GM18873 (cell line): Measurements from ENCODE around the gene ALK.

ENCODE experiments used
- ATAC-seq: cut with Tn5 transposase; IDR thresholded peaks from one replicate; pipeline ENCODE4 v1.9.1; 2021; ENCODE audit warnings: mild to moderate bottlenecking, moderate library complexity, moderate number of reproducible peaks; ENCODE audit not compliant: unreplicated experiment, low FRiP score

The ALK gene

GRCh38 chr2:29353403-29353991 is 567.9 kb downstream of the ALK start:
- ATAC-seq = no peak

- no peak for ATAC-seq
These were observed 569.3 kb downstream of the ALK start for GRCh38 chr2:29351916-29352591.

- no peak for ATAC-seq
These were observed 570.1 kb downstream of the ALK start for GRCh38 chr2:29351248-29351647.

- ATAC-seq = no peak
These were observed 571.9 kb downstream of the ALK start for GRCh38 chr2:29349316-29350030.

- no peak for ATAC-seq
These were observed 573.5 kb downstream of the ALK start for GRCh38 chr2:29347774-29348461.

- no peak for ATAC-seq
These were observed 576.1 kb downstream of the ALK start for GRCh38 chr2:29345236-29345635.

- no peak for ATAC-seq
These were observed 577.6 kb downstream of the ALK start for GRCh38 chr2:29343830-29344229.

GRCh38 chr2:29336341-29337241 is 584.8 kb downstream of the ALK start:
- no peak for ATAC-seq

- ATAC-seq = no peak
These were observed 586.0 kb downstream of the ALK start for GRCh38 chr2:29335396-29335795.

GRCh38 chr2:29334706-29335105 is 586.7 kb downstream of the ALK start:
- ATAC-seq = no peak

- no peak for ATAC-seq
These were observed 588.8 kb downstream of the ALK start for GRCh38 chr2:29332540-29332939.

GRCh38 chr2:29329899-29330298 is 591.5 kb downstream of the ALK start:
- ATAC-seq = no peak

GRCh38 chr2:29326926-29327325 is 594.5 kb downstream of the ALK start:
- ATAC-seq = no peak

- ATAC-seq = no peak
These were observed 595.8 kb downstream of the ALK start for GRCh38 chr2:29325544-29325943.

GRCh38 chr2:29323961-29324360 is 597.4 kb downstream of the ALK start:
- no peak for ATAC-seq

GRCh38 chr2:29323301-29323700 is 598.1 kb downstream of the ALK start:
- ATAC-seq = no peak

GRCh38 chr2:29322011-29322410 is 599.4 kb downstream of the ALK start:
- no peak for ATAC-seq

- ATAC-seq = no peak
These were observed 603.4 kb downstream of the ALK start for GRCh38 chr2:29317801-29318485.

- ATAC-seq = peak; percentile 63
These were observed 604.3 kb downstream of the ALK start for GRCh38 chr2:29317077-29317517.
